ENCODE measurements around the gene ZMYND8. TPM values are rescaled to one million over a fixed set of nuclear protein-coding genes. Genes with fewer than 3 reads are reported as not detected.

The ZMYND8 gene
- total RNA-seq, 2 donors from 2014 or later = 18.9 to 19.1 TPM

DNA sequence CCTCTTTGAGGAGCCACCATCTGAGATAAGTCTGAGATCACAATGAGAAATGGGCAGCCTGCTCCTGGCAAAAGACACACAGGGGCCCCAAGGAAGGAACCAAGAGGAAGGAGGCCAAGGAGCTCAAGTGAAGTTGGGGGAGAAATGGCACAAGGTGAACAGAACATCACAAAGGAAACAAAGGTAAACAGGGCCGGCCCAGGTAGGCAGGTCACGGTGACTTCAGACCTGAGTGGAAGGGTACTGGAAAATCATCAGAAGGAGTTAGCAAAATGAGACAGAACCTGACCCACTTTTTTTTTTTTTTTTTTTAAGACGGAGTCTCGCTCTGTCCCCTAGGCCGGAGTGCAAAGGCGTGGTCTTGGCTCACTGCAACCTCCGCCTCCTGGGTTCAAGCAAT is 11.3 kb downstream of the ZMYND8 start:
- ATAC-seq (no peak), DNase-seq (no peak)
- Histone ChIP-seq H3K9me3 (no peaks in the 10 kb centered on the region), H3K36me3 (replicated peaks in 1 of 2; ENCODE audit: insufficient read depth in 1 of 2, low read depth in 2 of 2) (no peaks in the 10 kb centered on the region), H3K4me1 (peaks cover 55% of the 10 kb centered on the region), H3K4me3 (no peak overlapping the region), H3K27me3 (no peaks in the 10 kb centered on the region), H3K27ac (no peak overlapping the region)
- WGBS, 2 donors = 96 to 100% methylated on average over 7 of the region's 7 CpGs
- no peak for TF ChIP-seq POLR2A (IDR thresholded peaks at IDR 0.05)
- TF ChIP-seq, protein P1, sequence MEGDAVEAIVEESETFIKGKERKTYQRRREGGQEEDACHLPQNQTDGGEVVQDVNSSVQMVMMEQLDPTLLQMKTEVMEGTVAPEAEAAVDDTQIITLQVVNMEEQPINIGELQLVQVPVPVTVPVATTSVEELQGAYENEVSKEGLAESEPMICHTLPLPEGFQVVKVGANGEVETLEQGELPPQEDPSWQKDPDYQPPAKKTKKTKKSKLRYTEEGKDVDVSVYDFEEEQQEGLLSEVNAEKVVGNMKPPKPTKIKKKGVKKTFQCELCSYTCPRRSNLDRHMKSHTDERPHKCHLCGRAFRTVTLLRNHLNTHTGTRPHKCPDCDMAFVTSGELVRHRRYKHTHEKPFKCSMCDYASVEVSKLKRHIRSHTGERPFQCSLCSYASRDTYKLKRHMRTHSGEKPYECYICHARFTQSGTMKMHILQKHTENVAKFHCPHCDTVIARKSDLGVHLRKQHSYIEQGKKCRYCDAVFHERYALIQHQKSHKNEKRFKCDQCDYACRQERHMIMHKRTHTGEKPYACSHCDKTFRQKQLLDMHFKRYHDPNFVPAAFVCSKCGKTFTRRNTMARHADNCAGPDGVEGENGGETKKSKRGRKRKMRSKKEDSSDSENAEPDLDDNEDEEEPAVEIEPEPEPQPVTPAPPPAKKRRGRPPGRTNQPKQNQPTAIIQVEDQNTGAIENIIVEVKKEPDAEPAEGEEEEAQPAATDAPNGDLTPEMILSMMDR (IDR thresholded peaks at IDR 0.05) = no peak
- intact Hi-C loops (cut with DNase I) = no loop called here

GRCh38 chr20:47343007-47343472 is 13.5 kb downstream of the ZMYND8 start:
- no peak for ATAC-seq

GRCh38 chr20:47338131-47338628 is 18.3 kb downstream of the ZMYND8 start:
- WGBS, 2 donors = 78 to 83% methylated on average over 11 of the region's 11 CpGs
- Histone ChIP-seq H3K36me3 (replicated peaks in 1 of 2; ENCODE audit: insufficient read depth in 1 of 2, low read depth in 2 of 2) (no peaks in the 10 kb centered on the region), H3K9me3 (no peaks in the 10 kb centered on the region), H3K4me3 (no peak overlapping the region), H3K27ac (no peak overlapping the region), H3K4me1 (peaks cover 22% of the 10 kb centered on the region), H3K27me3 (no peaks in the 10 kb centered on the region)
- no peak for ATAC-seq
- DNase-seq = no peak
- intact Hi-C loops (cut with DNase I) = no loop called here
- TF ChIP-seq, protein P1 (IDR thresholded peaks at IDR 0.05) = no peak

More at GRCh38 chr20:47343007-47343472, 13.5 kb downstream of the ZMYND8 start:
- TF ChIP-seq, protein P1 (IDR thresholded peaks at IDR 0.05) = no peak
- TF ChIP-seq POLR2A (IDR thresholded peaks at IDR 0.05) = no peak
- H3K4me3 ChIP-seq = no peak overlapping the region
- H3K36me3 ChIP-seq (replicated peaks in 1 of 2; ENCODE audit: insufficient read depth in 1 of 2, low read depth in 2 of 2) = no peaks in the 10 kb centered on the region
- H3K4me1 ChIP-seq = peaks cover 33% of the 10 kb centered on the region
- H3K27me3 ChIP-seq = no peaks in the 10 kb centered on the region
- H3K27ac ChIP-seq = peak overlapping the region in 2 of 4 donors; percentile 2 to 14
- H3K9me3 ChIP-seq = no peaks in the 10 kb centered on the region
- no peak for DNase-seq
- intact Hi-C loops (cut with DNase I) = no loop called here
- 34 to 45% methylated on average over 4 of the region's 4 CpGs for WGBS, 2 donors

GRCh38 chr20:47337413-47337812 is 19.1 kb downstream of the ZMYND8 start:
- DNase-seq (no peak), ATAC-seq (no peak)
- H3K4me3 ChIP-seq = no peak overlapping the region
- H3K36me3 ChIP-seq (replicated peaks in 1 of 2; ENCODE audit: insufficient read depth in 1 of 2, low read depth in 2 of 2) = no peaks in the 10 kb centered on the region
- no peaks in the 10 kb centered on the region for H3K27me3 ChIP-seq
- H3K4me1 ChIP-seq = peaks cover 19% of the 10 kb centered on the region
- no peak for TF ChIP-seq POLR2A (IDR thresholded peaks at IDR 0.05)
- TF ChIP-seq, protein P1 (IDR thresholded peaks at IDR 0.05) = no peak
- H3K9me3 ChIP-seq = no peaks in the 10 kb centered on the region
- no peak overlapping the region for H3K27ac ChIP-seq
- 95% methylated on average over 7 of the region's 7 CpGs for whole genome bisulfite sequencing, 2 donors
- intact Hi-C loops (cut with DNase I) = no loop called here

- WGBS, 2 donors = 83 to 85% methylated on average over 11 to 17 of the region's 17 CpGs
- ATAC-seq (peak; percentile 47), DNase-seq (no peak)
- Histone ChIP-seq H3K4me3 (no peak overlapping the region), H3K27me3 (no peaks in the 10 kb centered on the region), H3K4me1 (peaks cover 16% of the 10 kb centered on the region), H3K36me3 (replicated peaks in 1 of 2; ENCODE audit: insufficient read depth in 1 of 2, low read depth in 2 of 2) (no peaks in the 10 kb centered on the region), H3K9me3 (no peaks in the 10 kb centered on the region), H3K27ac (peak overlapping the region; percentile 16 to 77 (median 30))
- TF ChIP-seq, protein P1 (IDR thresholded peaks at IDR 0.05) = no peak
- no peak for TF ChIP-seq POLR2A (IDR thresholded peaks at IDR 0.05)
- intact Hi-C loops (cut with DNase I) = no loop called here
These were observed 20.3 kb downstream of the ZMYND8 start for GRCh38 chr20:47336129-47336754.
